Neural cell (in vitro differentiated cells): ENCODE results near the gene GFM1. TPM values are rescaled to one million over a fixed set of nuclear protein-coding genes. Genes with fewer than 3 reads are reported as not detected.

Experiments
- H2AFZ ChIP-seq: fragments of 200-600, 300-800 bp; sonication (generic), shearing (Covaris generic); 2 replicates; pipeline ENCODE4 v1.6.0; 2014; ENCODE audit warnings: low read depth, mild to moderate bottlenecking, antibody characterized with exemption, low read length, moderate library complexity
- H3F3A ChIP-seq: fragments of 200-600 bp; shearing (Covaris generic); 2 replicates; pipeline ENCODE4 v1.6.1; 2016; ENCODE audit warnings: mild to moderate bottlenecking, moderate library complexity, mixed read lengths, antibody characterized with exemption, low read length; ENCODE audit not compliant: insufficient read depth, poor library complexity, severe bottlenecking
- H3K27ac ChIP-seq: fragments of 200-600, 300-800 bp; sonication (generic), shearing (Covaris generic); 2 replicates; pipeline ENCODE4 v1.5.1; 2014; ENCODE audit warnings: mild to moderate bottlenecking, low read length, moderate library complexity
- H3K27me3 ChIP-seq: fragments of 300-800, 200-600 bp; sonication (generic), shearing (Covaris generic); 2 replicates; pipeline ENCODE4 v1.6.0; 2014; ENCODE audit warnings: mild to moderate bottlenecking, low read depth, low read length, moderate library complexity; ENCODE audit not compliant: insufficient read depth
- H3K36me3 ChIP-seq: fragments of 300-800, 200-600 bp; sonication (generic), shearing (Covaris generic); 2 replicates; pipeline ENCODE4 v1.5.1; 2014; ENCODE audit warnings: mild to moderate bottlenecking, antibody characterized with exemption, low read length, moderate library complexity; ENCODE audit not compliant: insufficient read depth
- H3K4me2 ChIP-seq: fragments of 300-800, 200-600 bp; sonication (generic), shearing (Covaris generic); 2 replicates; pipeline ENCODE4 v1.6.0; 2014; ENCODE audit warnings: mild to moderate bottlenecking, low read length
- H3K4me3 ChIP-seq: fragments of 300-800, 200-600 bp; sonication (generic), shearing (Covaris generic); 2 replicates; pipeline ENCODE4 v1.5.1; 2014; ENCODE audit warnings: mild to moderate bottlenecking, low read length, moderate library complexity
- H3K79me2 ChIP-seq: fragments of 200-600 bp; shearing (Covaris generic); replicated peaks from 2 replicates; pipeline ENCODE4 v1.6.0; 2014; ENCODE audit warnings: mild to moderate bottlenecking, low read length, moderate library complexity; ENCODE audit not compliant: insufficient read depth
- H3K9ac ChIP-seq: fragments of 300-800, 200-600 bp; sonication (generic), shearing (Covaris generic); 2 replicates; pipeline ENCODE4 v1.6.1; 2016; ENCODE audit warnings: mild to moderate bottlenecking, low read length, mixed read lengths
- H3K9me2 ChIP-seq: fragments of 200-600 bp; shearing (Covaris generic); 2 replicates; pipeline ENCODE4 v1.6.1; 2016; ENCODE audit warnings: mild to moderate bottlenecking, low read length, mixed read lengths; ENCODE audit not compliant: insufficient read depth
- H3K9me3 ChIP-seq: fragments of 200-600, 300-800 bp; sonication (generic), shearing (Covaris generic); 2 replicates; pipeline ENCODE4 v1.6.1; 2016; ENCODE audit warnings: mild to moderate bottlenecking, mixed run types, low read length, moderate library complexity, mixed read lengths
- H4K20me1 ChIP-seq: fragments of 200-600 bp; shearing (Covaris generic); 2 replicates; pipeline ENCODE4 v1.6.1; 2016; ENCODE audit warnings: mild to moderate bottlenecking, mixed run types; ENCODE audit not compliant: insufficient read depth
- CTCF ChIP-seq: fragments of 450-650 bp; IDR thresholded peaks from 2 replicates; pipeline ENCODE4 v1.5.1; 2014; ENCODE audit warnings: antibody characterized with exemption, mild to moderate bottlenecking, moderate library complexity; ENCODE audit not compliant: poor library complexity, severe bottlenecking
- EP300 ChIP-seq: fragments of 450-650 bp; conservative IDR thresholded peaks from 2 replicates; pipeline ENCODE4 v1.6.1; 2014; ENCODE audit warnings: antibody characterized with exemption, mild to moderate bottlenecking, moderate library complexity; ENCODE audit not compliant: poor library complexity, severe bottlenecking
- EZH2 ChIP-seq: fragments of 200-600, 300-800 bp; shearing (Covaris generic), sonication (generic); IDR thresholded peaks from 2 replicates; pipeline ENCODE4 v1.6.1; 2014; ENCODE audit warnings: antibody characterized with exemption, low read length, borderline replicate concordance, mild to moderate bottlenecking; ENCODE audit not compliant: insufficient read depth, poor library complexity, severe bottlenecking
- MXI1 ChIP-seq: fragments of 450-650 bp; conservative IDR thresholded peaks from 2 replicates; pipeline ENCODE4 v1.6.1; 2014; ENCODE audit warnings: antibody characterized with exemption, mild to moderate bottlenecking; ENCODE audit not compliant: poor library complexity, severe bottlenecking
- POLR2AphosphoS5 ChIP-seq: IDR thresholded peaks from 2 replicates; pipeline ENCODE4 v1.6.1; 2012
- RAD21 ChIP-seq: fragments of 450-650 bp; conservative IDR thresholded peaks from 2 replicates; pipeline ENCODE4 v1.6.1; 2014; ENCODE audit warnings: antibody characterized with exemption, mild to moderate bottlenecking, moderate library complexity
- REST ChIP-seq: IDR thresholded peaks from 2 replicates; pipeline ENCODE4 v1.6.1; 2012; ENCODE audit warnings: borderline replicate concordance
- SMC3 ChIP-seq: fragments of 450-650 bp; conservative IDR thresholded peaks from 2 replicates; pipeline ENCODE4 v1.6.1; 2014; ENCODE audit warnings: antibody characterized with exemption, mild to moderate bottlenecking, moderate library complexity; ENCODE audit not compliant: poor library complexity
- TAF1 ChIP-seq: IDR thresholded peaks from 2 replicates; pipeline ENCODE4 v1.6.1; 2012; ENCODE audit warnings: low read depth
- polyA plus RNA-seq: library from polyadenylated mRNA; depleted of rRNA; stranded (reverse); fragments of >200 nt; gene quantifications from 2 replicates; pipeline ENCODE4 v1.2.3, GENCODE V29; 2014

GFM1 gene
- polyA plus RNA-seq, 1 donor from 2014 or later: 67.1 TPM

GRCh38 chr3:158651192-158651591, 6.9 kb downstream of the GFM1 start:
- peaks cover 13% of the 10 kb centered on the region for H3K79me2 ChIP-seq
- H3K36me3 ChIP-seq: peaks cover 4% of the 10 kb centered on the region

GRCh38 chr3:158652463-158652862, 8.1 kb downstream of the GFM1 start:
- Histone ChIP-seq H2AFZ (no peak overlapping the region), H3K9ac (no peak overlapping the region), H4K20me1 (no peaks in the 10 kb centered on the region), H3K27me3 (no peaks in the 10 kb centered on the region), H3F3A (no peaks in the 10 kb centered on the region), H3K4me2 (no peak overlapping the region), H3K27ac (no peak overlapping the region), H3K79me2 (peaks cover 4% of the 10 kb centered on the region), H3K9me3 (no peaks in the 10 kb centered on the region), H3K4me3 (no peak overlapping the region), H3K9me2 (no peaks in the 10 kb centered on the region), H3K36me3 (peaks cover 4% of the 10 kb centered on the region)
- TF ChIP-seq RAD21: no peak
- no peak for TF ChIP-seq SMC3
- no peak for TF ChIP-seq CTCF
- TF ChIP-seq POLR2AphosphoS5: no peak
- no peak for TF ChIP-seq REST
- TF ChIP-seq MXI1: no peak
- TF ChIP-seq EP300: no peak

More at GRCh38 chr3:158651192-158651591, 6.9 kb downstream of the GFM1 start:
- Histone ChIP-seq H3K27me3 (no peaks in the 10 kb centered on the region), H3F3A (no peaks in the 10 kb centered on the region), H3K4me3 (no peak overlapping the region), H3K27ac (no peak overlapping the region), H2AFZ (no peak overlapping the region), H3K4me2 (no peak overlapping the region), H3K9ac (no peak overlapping the region), H4K20me1 (no peaks in the 10 kb centered on the region), H3K9me2 (no peaks in the 10 kb centered on the region), H3K9me3 (no peaks in the 10 kb centered on the region)
- TF ChIP-seq REST: no peak
- TF ChIP-seq CTCF: no peak
- TF ChIP-seq EZH2: no peak
- TF ChIP-seq EP300: no peak
- TF ChIP-seq POLR2AphosphoS5: no peak
- TF ChIP-seq TAF1: no peak
- TF ChIP-seq SMC3: no peak
- no peak for TF ChIP-seq RAD21
- TF ChIP-seq MXI1: no peak
